ENCODE measurements around the gene STK38. TPM values are rescaled to one million over a fixed set of nuclear protein-coding genes. Genes with fewer than 3 reads are reported as not detected.

Gene STK38
- total and polyA plus RNA-seq, 2 of the 8 experiments (the other 6 are each of a cell fraction or from before 2014, with no cell fraction given) = 8.1 to 19.8 TPM

- FAIRE-seq = no peak
- H3K27ac ChIP-seq (ENCODE audit: low read depth, low read length) = no peak overlapping the region
- no peak overlapping the region for H3K4me2 ChIP-seq (ENCODE audit: insufficient read depth in 1 of 2, low read depth in 2 of 2, low read length in 2 of 2)
- ChIA-PET POLR2A (ENCODE audit: partially characterized antibody) (interaction anchor here (1.0 kb wide), 1 partner anchor 48 kb away, joined by 5 read pairs; no protein-coding TSS in a partner anchor), CTCF (ENCODE audit: partially characterized antibody) (no interaction called here)
- no peaks in the 10 kb centered on the region; the same call in 1 of the 2 replicates for H3K79me1 ChIP-seq (ENCODE audit: low read depth, low read length)
- WGBS, 2 experiments (ENCODE audit: extremely low coverage in 1 of 2, insufficient coverage in 1 of 2, insufficient read length in 1 of 2, insufficient replicate concordance in 2 of 2, low coverage in 1 of 2, low lambda C conversion rate in 2 of 2, missing lambda C conversion rate in 1 of 2) = 88% methylated on average over 1 of the region's 1 CpG; no CpG with 5 or more reads in 1 of the 2 experiments
- no peak overlapping the region for H3K18ac ChIP-seq (ENCODE audit: extremely low read depth, low read length)
- H3K36me3 ChIP-seq (ENCODE audit: control insufficient read depth in 2 of 4, insufficient read depth in 4 of 4, low read length in 3 of 4) = no peaks in the 10 kb centered on the region
- no peak overlapping the region for H3K56ac ChIP-seq (replicated peaks; ENCODE audit: insufficient read length, low read depth, low read length)
- H3K4me1 ChIP-seq (replicated peaks in 1 of 4; ENCODE audit: control insufficient read depth in 3 of 4, insufficient read depth in 4 of 4, low read length in 3 of 4) = peaks cover 0 to 9% (median 4%) of the 10 kb centered on the region in 4 experiments; a peak in 4 of 7 replicates
- H3K23me2 ChIP-seq (ENCODE audit: low read depth, low read length) = peaks cover 9% of the 10 kb centered on the region
- DNase-seq (ENCODE audit: low read depth in 1 of 2, low spot score in 2 of 2) = no peak
- no peak overlapping the region for H4K5ac ChIP-seq (ENCODE audit: insufficient read length, low read depth, low read length)
- H3K23ac ChIP-seq (ENCODE audit: insufficient read length) = no peak overlapping the region
- no peak overlapping the region for H3K14ac ChIP-seq (ENCODE audit: insufficient read length)
- peaks cover 6 to 13% of the 10 kb centered on the region in 2 experiments; a peak in 3 of 4 replicates for H3K79me2 ChIP-seq (ENCODE audit: control insufficient read depth in 1 of 2, insufficient read depth in 2 of 2, low read length in 2 of 2)
- H2AFZ ChIP-seq (ENCODE audit: low read length) = no peak overlapping the region
- no peak overlapping the region for H2BK5ac ChIP-seq (ENCODE audit: low read depth, low read length)
- no peak overlapping the region for H2BK120ac ChIP-seq (replicated peaks; ENCODE audit: low read depth, low read length)
- H4K20me1 ChIP-seq (replicated peaks in 1 of 2; ENCODE audit: control insufficient read depth in 1 of 2, insufficient read depth in 2 of 2, low read length in 2 of 2) = no peaks in the 10 kb centered on the region
- no peak overlapping the region for H4K8ac ChIP-seq (ENCODE audit: extremely low read depth, insufficient read depth, low read length)
- H3K27me3 ChIP-seq (replicated peaks in 1 of 4; ENCODE audit: control insufficient read depth in 3 of 4, extremely low read depth in 1 of 4, insufficient read depth in 3 of 4, low read length in 3 of 4) = no peaks in the 10 kb centered on the region
- H3K4me3 ChIP-seq (ENCODE audit: extremely low read depth in 1 of 4, insufficient read depth in 2 of 4, low read depth in 3 of 4, low read length in 4 of 4) = no peak overlapping the region
- H4K91ac ChIP-seq (replicated peaks; ENCODE audit: insufficient read length, low read length) = no peak overlapping the region
- no peak overlapping the region for H2BK20ac ChIP-seq (ENCODE audit: low read length)
- no peak overlapping the region for H3K9ac ChIP-seq (replicated peaks in 1 of 4; ENCODE audit: extremely low read depth in 1 of 4, low read depth in 3 of 4, low read length in 3 of 4)
- H2AK5ac ChIP-seq (ENCODE audit: low read depth, low read length) = no peak overlapping the region
- H3K4ac ChIP-seq (replicated peaks; ENCODE audit: insufficient read length, low read depth, low read length) = no peak overlapping the region
- no peak overlapping the region for H2BK12ac ChIP-seq (ENCODE audit: low read depth, low read length)
- no peak overlapping the region for H2BK15ac ChIP-seq (ENCODE audit: low read length)
- no peaks in the 10 kb centered on the region for H3K9me3 ChIP-seq (ENCODE audit: insufficient read depth in 2 of 2, low read depth in 1 of 2, low read length in 1 of 2)
- TF ChIP-seq RBBP5 (IDR thresholded peaks at IDR 0.05; ENCODE audit: borderline replicate concordance, low read depth, low read length) (no peak), SUZ12 (IDR thresholded peaks at IDR 0.05; ENCODE audit: low read length) (no peak), PHF8 (conservative IDR thresholded peaks at IDR 0.05; ENCODE audit: low read depth, low read length) (no peak), ZNF274 (IDR thresholded peaks at IDR 0.05; ENCODE audit: borderline replicate concordance, extremely low read depth, low read length) (no peak), BCL11A (IDR thresholded peaks at IDR 0.05; ENCODE audit: low read depth in 2 of 2, low read length in 2 of 2) (no peak), SP4 (IDR thresholded peaks at IDR 0.05; ENCODE audit: low read length) (no peak), SIN3A (conservative IDR thresholded peaks at IDR 0.05 in 1 of 2, IDR thresholded peaks at IDR 0.05 in 1 of 2; ENCODE audit: low read depth in 1 of 2, low read length in 2 of 2) (no peak), ATF2 (IDR thresholded peaks at IDR 0.05; ENCODE audit: low read length) (no peak), KDM5A (IDR thresholded peaks at IDR 0.05; ENCODE audit: low read length) (no peak), CBX5 (IDR thresholded peaks at IDR 0.05; ENCODE audit: low read depth, low read length) (no peak), RFX5 (IDR thresholded peaks at IDR 0.05; ENCODE audit: borderline replicate concordance, low read depth, low read length) (no peak)
Measured at GRCh38 chr6:36550473-36551000, 3.3 kb upstream of the STK38 start.

Data from H1 (cell line).